Gastrocnemius medialis (tissue), 4 donors: ENCODE data around the gene GNAQ.

Experiments used
- CTCF ChIP-seq, 5 experiments: fragments of 450-650 bp in 3 of 5; fragments of 200-600 bp in 2 of 5; sonication (generic) in 2 of 5; IDR thresholded peaks in 4 of 5; conservative IDR thresholded peaks in 1 of 5; 1 replicate in 4 of 5; 2 replicates in 1 of 5; pipeline ENCODE4 v1.5.1; 2016 to 2019; ENCODE audit warnings: antibody characterized with exemption in 5 of 5, mild to moderate bottlenecking in 3 of 5, moderate library complexity in 3 of 5
- POLR2A ChIP-seq, 2 donors: fragments of 450-650 bp; IDR thresholded peaks; one replicate each; pipeline ENCODE4 v1.6.1; 2017; ENCODE audit warnings: antibody characterized with exemption in 2 of 2, mild to moderate bottlenecking in 2 of 2, moderate library complexity in 2 of 2

- TF ChIP-seq CTCF (IDR thresholded peaks at IDR 0.05 in 4 of 5, conservative IDR thresholded peaks at IDR 0.05 in 1 of 5) (no peak), POLR2A (IDR thresholded peaks at IDR 0.05) (no peak)
Measured at GRCh38 chr9:77892955-77893514, 138.6 kb downstream of the GNAQ start.
